Measurements from ENCODE around the gene AP1S1. TPM values are rescaled to one million over a fixed set of nuclear protein-coding genes. Genes with fewer than 3 reads are reported as not detected.
A peak's percentile ranks its signal among the peaks of the same experiment; 100 is the strongest.

Gene AP1S1
- total RNA-seq, 1 donor from 2014 or later, result 28.4 TPM

GRCh38 chr7:101121991-101122932 lies 32.0 kb upstream of the AP1S1 start:
- no peaks in the 10 kb centered on the region for H3K36me3 ChIP-seq
- ATAC-seq (peak; percentile 60 to 66), DNase-seq (peak; percentile 58)
- no peaks in the 10 kb centered on the region for H3K9me3 ChIP-seq
- TF ChIP-seq CTCF (IDR thresholded peaks at IDR 0.05), result no peak
- peak overlapping the region; percentile 46 for H3K4me3 ChIP-seq
- peaks cover 64% of the 10 kb centered on the region for H3K4me1 ChIP-seq
- intact Hi-C loops (cut with DNase I), result no loop called here
- no peaks in the 10 kb centered on the region for H3K27me3 ChIP-seq (ENCODE audit: low read depth)
- peak overlapping the region; percentile 83 for H3K27ac ChIP-seq

DNA sequence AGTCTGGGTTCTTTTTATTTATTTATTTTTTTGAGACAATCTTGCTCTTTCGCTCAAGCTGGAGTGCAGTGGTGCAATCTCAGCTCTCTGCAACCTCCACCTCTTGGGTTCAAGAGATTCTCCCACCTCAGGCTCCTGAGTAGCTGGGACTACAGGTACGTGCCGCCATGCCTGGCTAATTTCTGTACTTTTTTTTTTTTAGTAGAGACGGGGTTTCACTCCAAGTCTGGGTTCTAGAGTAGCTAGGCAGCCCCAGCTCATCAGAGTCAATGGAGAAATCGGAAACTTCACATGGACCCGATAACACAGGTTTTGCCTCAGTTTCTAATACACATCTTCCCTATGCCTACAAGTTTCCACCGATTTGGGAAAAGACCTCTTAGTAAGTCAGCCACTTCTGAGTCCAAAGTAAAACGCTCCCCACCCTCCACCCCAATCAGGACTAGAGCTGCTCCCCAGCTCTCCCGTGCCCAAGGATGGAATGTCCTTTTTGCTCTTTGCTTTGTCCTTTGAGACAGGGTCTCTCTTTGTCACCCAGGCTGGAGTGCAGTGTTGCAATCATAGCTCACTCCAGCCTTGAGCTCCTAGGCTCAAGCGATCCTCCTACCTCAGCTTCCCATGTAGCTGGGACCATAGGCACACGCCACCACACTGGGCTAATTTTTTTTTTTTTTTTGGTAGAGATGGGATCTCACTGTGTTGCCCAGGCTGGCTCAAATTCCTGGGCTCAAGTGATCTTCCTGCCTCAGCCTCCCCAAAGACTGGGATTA lies 31.2 kb upstream of the AP1S1 start:
- H3K27me3 ChIP-seq (ENCODE audit: low read depth), result no peaks in the 10 kb centered on the region
- TF ChIP-seq CTCF (IDR thresholded peaks at IDR 0.05), result no peak
- no peaks in the 10 kb centered on the region for H3K36me3 ChIP-seq
- H3K9me3 ChIP-seq, result no peaks in the 10 kb centered on the region
- intact Hi-C loops (cut with DNase I), result no loop called here
- peaks cover 70% of the 10 kb centered on the region for H3K4me1 ChIP-seq
- no peak for DNase-seq
- H3K4me3 ChIP-seq, result peak overlapping the region; percentile 46
- H3K27ac ChIP-seq, result peak overlapping the region; percentile 83
- no peak for ATAC-seq

GRCh38 chr7:101123703-101124068 lies 30.6 kb upstream of the AP1S1 start:
- Histone ChIP-seq H3K9me3 (no peaks in the 10 kb centered on the region), H3K36me3 (no peaks in the 10 kb centered on the region), H3K4me3 (no peak overlapping the region), H3K27ac (peak overlapping the region; percentile 83), H3K27me3 (ENCODE audit: low read depth) (no peaks in the 10 kb centered on the region), H3K4me1 (peaks cover 72% of the 10 kb centered on the region)
- intact Hi-C loops (cut with DNase I), result no loop called here
- DNase-seq, result no peak
- TF ChIP-seq CTCF (IDR thresholded peaks at IDR 0.05), result no peak
- no peak for ATAC-seq

DNA sequence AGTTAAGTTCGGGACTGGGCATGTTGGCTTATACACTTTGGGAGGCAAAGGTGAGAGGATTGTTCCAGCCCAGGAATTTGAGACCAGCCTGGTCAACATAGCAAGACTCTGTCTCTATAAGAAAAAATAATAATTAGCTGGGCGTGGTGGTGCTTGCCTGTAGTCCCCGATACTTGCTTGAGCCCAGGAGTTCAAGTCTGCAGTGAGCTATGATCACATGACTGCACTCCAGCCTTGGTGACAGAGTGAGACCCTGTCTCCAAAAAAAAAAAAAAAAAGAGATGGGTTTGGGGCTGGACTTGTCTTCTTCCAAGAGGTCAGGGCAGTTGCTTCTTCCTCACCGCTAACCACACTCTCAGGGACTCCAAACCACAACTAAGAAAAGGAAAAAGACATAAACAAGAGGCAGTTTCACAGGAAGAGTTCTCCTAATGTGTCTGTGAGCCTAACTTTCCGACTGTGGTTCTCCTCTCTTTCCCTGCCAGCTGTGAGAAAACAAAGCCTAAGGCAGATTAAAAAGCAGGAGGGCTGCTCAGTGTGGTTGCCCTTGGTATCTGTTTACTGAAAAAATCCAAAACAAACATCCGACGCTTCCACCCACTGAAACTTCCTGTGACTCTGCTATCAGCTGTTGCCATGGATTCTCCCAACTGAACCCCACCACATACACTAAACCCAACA lies 29.8 kb upstream of the AP1S1 start:
- peak overlapping the region; percentile 71 for H3K27ac ChIP-seq
- no peak overlapping the region for H3K4me3 ChIP-seq
- intact Hi-C loops (cut with DNase I), result no loop called here
- H3K9me3 ChIP-seq, result no peaks in the 10 kb centered on the region
- DNase-seq (no peak), ATAC-seq (no peak)
- no peak for TF ChIP-seq CTCF (IDR thresholded peaks at IDR 0.05)
- H3K27me3 ChIP-seq (ENCODE audit: low read depth), result no peaks in the 10 kb centered on the region
- H3K36me3 ChIP-seq, result no peaks in the 10 kb centered on the region
- H3K4me1 ChIP-seq, result peaks cover 72% of the 10 kb centered on the region

DNA sequence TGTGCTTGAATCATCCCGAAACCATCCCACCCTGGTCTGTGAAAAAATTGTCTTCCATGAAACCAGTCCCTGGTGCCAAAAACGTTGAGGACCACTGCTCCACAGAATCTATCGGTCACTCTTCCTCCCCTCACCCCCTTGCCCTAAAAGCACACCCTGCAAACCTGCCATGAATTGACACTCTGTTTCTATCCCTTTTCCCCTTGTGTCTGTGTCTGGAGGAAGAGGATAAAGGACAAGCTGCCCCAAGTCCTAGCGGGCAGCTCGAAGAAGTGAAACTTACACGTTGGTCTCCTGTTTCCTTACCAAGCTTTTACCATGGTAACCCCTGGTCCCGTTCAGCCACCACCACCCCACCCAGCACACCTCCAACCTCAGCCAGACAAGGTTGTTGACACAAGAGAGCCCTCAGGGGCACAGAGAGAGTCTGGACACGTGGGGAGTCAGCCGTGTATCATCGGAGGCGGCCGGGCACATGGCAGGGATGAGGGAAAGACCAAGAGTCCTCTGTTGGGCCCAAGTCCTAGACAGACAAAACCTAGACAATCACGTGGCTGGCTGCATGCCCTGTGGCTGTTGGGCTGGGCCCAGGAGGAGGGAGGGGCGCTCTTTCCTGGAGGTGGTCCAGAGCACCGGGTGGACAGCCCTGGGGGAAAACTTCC lies 28.2 kb upstream of the AP1S1 start:
- intact Hi-C loops (cut with DNase I), result no loop called here
- no peaks in the 10 kb centered on the region for H3K9me3 ChIP-seq
- H3K36me3 ChIP-seq, result peaks cover 10% of the 10 kb centered on the region
- H3K27me3 ChIP-seq (ENCODE audit: low read depth), result no peaks in the 10 kb centered on the region
- H3K4me1 ChIP-seq, result peaks cover 72% of the 10 kb centered on the region
- DNase-seq (peak; percentile 60), ATAC-seq (peak; percentile 18 to 33)
- no peak for TF ChIP-seq CTCF (IDR thresholded peaks at IDR 0.05)
- H3K27ac ChIP-seq, result peak overlapping the region; percentile 71
- H3K4me3 ChIP-seq, result peak overlapping the region; percentile 44

Data from lower lobe of right lung (tissue), 2 donors.